Esophagus (tissue), 2 donors: ENCODE results near the gene MLH3. TPM values are rescaled to one million over a fixed set of nuclear protein-coding genes. Genes with fewer than 3 reads are reported as not detected.
A peak's percentile ranks its signal among the peaks of the same experiment; 100 is the strongest.

ENCODE experiments used
- H3K27ac ChIP-seq, 2 donors: one replicate each; pipeline ENCODE4 v1.5.1; 2013; ENCODE audit warnings: low read depth in 2 of 2, mild to moderate bottlenecking in 2 of 2, inconsistent platforms in 1 of 2, low read length in 1 of 2, moderate library complexity in 1 of 2
- H3K27me3 ChIP-seq, 2 donors: one replicate each; pipeline ENCODE4 v1.6.1; 2013; ENCODE audit warnings: low read length in 2 of 2, control low read depth in 1 of 2, mild to moderate bottlenecking in 1 of 2; ENCODE audit not compliant: insufficient read depth in 2 of 2, control insufficient read depth in 1 of 2
- H3K36me3 ChIP-seq, 2 donors: one replicate each; pipeline ENCODE4 v1.6.1; 2013; ENCODE audit warnings: low read length in 1 of 2; ENCODE audit not compliant: control insufficient read depth in 2 of 2, insufficient read depth in 2 of 2
- H3K4me1 ChIP-seq, 2 donors: one replicate each; pipeline ENCODE4 v1.6.1; 2013; ENCODE audit warnings: low read length in 1 of 2; ENCODE audit not compliant: control insufficient read depth in 2 of 2, insufficient read depth in 2 of 2
- H3K4me3 ChIP-seq, 2 donors: one replicate each; pipeline ENCODE4 v1.5.1; 2013; ENCODE audit warnings: low read length in 2 of 2, mild to moderate bottlenecking in 2 of 2, low read depth in 1 of 2, moderate library complexity in 1 of 2
- H3K9me3 ChIP-seq, 2 donors: one replicate each; pipeline ENCODE4 v1.6.1; 2013; ENCODE audit warnings: mild to moderate bottlenecking in 2 of 2, low read depth in 1 of 2, low read length in 1 of 2, moderate library complexity in 1 of 2; ENCODE audit not compliant: control insufficient read depth in 2 of 2, insufficient read depth in 1 of 2
- WGBS, 2 donors: extraction: QIAGEN DNeasy Blood & Tissue Kit; methylation state at CpG; one replicate each; pipeline ENCODE4 v1.1.7; 2013; 5-methylcytosine and 5-hydroxymethylcytosine counted together
- polyA plus RNA-seq, 2 donors: library from polyadenylated mRNA; stranded (reverse); fragments of 200-250 nt; gene quantifications; one replicate each; pipeline ENCODE4 v1.2.3, GENCODE V29; 2013
- donor health status: healthy with polysubstance abuse.
- donor health status: Bipolar disorder and iron deficiency.

The MLH3 gene
- polyA plus RNA-seq, 2 donors: 8.0 to 9.0 TPM

- Histone ChIP-seq H3K36me3 (no peaks in the 10 kb centered on the region), H3K4me3 (no peak overlapping the region), H3K27me3 (no peaks in the 10 kb centered on the region), H3K4me1 (no peaks in the 10 kb centered on the region), H3K9me3 (no peaks in the 10 kb centered on the region), H3K27ac (no peak overlapping the region)
- 74 to 76% methylated on average over 2 of the region's 2 CpGs for WGBS, 2 donors
Measured at GRCh38 chr14:75059642-75060041, 8.4 kb upstream of the MLH3 start.

DNA sequence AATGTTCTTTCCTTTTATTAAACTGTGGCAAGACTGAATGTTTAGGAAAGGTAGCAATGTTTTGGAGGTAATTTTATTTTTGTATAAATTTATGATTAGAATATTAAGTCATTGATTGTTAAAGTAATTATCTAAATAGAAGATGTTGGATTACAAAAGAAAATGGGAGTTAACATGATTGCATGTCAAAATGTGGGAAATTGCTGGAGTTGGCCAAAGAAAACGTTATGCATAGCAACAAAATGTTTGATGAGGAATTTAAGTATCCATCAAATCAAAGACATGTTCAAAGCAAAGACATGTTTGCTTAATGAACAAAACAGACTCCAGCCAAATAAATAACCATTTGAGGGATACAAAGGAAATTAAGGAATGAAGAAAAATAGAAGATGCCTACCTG, 3.2 kb upstream of the MLH3 start:
- Histone ChIP-seq H3K9me3 (no peaks in the 10 kb centered on the region), H3K27me3 (no peaks in the 10 kb centered on the region), H3K27ac (no peak overlapping the region), H3K4me1 (peaks cover 0 to under 1% of the 10 kb centered on the region in 2 donors), H3K4me3 (no peak overlapping the region), H3K36me3 (no peaks in the 10 kb centered on the region)
- WGBS, 2 donors: 36 to 40% methylated on average over 1 of the region's 1 CpG

GRCh38 chr14:75053396-75054291, 2.4 kb upstream of the MLH3 start:
- H3K27ac ChIP-seq: no peak overlapping the region

GRCh38 chr14:75051556-75051899, 261 bp upstream of the MLH3 start:
- WGBS, 2 donors: 21 to 23% methylated on average over 5 of the region's 5 CpGs
- Histone ChIP-seq H3K27ac (peak overlapping the region; percentile 82 to 85), H3K9me3 (no peaks in the 10 kb centered on the region), H3K4me1 (peaks cover 0 to 2% of the 10 kb centered on the region in 2 donors), H3K27me3 (no peaks in the 10 kb centered on the region), H3K36me3 (no peaks in the 10 kb centered on the region), H3K4me3 (peak overlapping the region; percentile 60 to 75)

More at GRCh38 chr14:75053396-75054291, 2.4 kb upstream of the MLH3 start:
- H3K36me3 ChIP-seq: no peaks in the 10 kb centered on the region
- H3K9me3 ChIP-seq: no peaks in the 10 kb centered on the region
- no peak overlapping the region for H3K4me3 ChIP-seq
- H3K4me1 ChIP-seq: peaks cover 0 to 2% of the 10 kb centered on the region in 2 donors
- H3K27me3 ChIP-seq: no peaks in the 10 kb centered on the region
- 56 to 61% methylated on average over 5 of the region's 5 CpGs for WGBS, 2 donors

DNA sequence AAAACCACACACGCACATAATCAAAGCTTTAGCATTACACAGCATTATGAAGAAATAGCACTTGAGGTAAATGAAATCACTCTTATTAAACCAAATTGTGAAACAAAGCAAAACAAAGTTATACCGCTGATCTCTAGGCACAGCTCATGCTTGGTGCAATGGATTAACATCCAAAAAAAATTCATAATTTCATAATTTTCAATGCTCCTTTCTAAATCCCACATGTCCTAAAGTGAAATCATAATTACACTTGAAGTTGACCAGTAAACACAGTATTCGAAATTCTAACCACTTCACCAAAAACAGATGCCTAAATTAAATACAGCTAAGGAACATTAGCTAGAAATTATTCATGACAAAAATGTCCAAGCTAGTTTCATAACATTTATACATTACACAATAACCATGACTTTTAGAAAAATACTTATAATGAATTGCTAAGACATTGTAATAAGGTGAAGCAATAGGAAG, 1.5 kb downstream of the MLH3 start:
- Histone ChIP-seq H3K9me3 (no peaks in the 10 kb centered on the region), H3K36me3 (no peaks in the 10 kb centered on the region), H3K4me3 (no peak overlapping the region), H3K27ac (peak overlapping the region in 1 of 2 donors; percentile 51), H3K27me3 (no peaks in the 10 kb centered on the region), H3K4me1 (peaks cover 0 to 2% of the 10 kb centered on the region in 2 donors)
- WGBS, 2 donors: 82 to 84% methylated on average over 3 of the region's 3 CpGs

- H3K4me1 ChIP-seq: peaks cover 0 to 2% of the 10 kb centered on the region in 2 donors
Measured at GRCh38 chr14:75049136-75049535, 2.1 kb downstream of the MLH3 start.

GRCh38 chr14:75048101-75048500, 3.2 kb downstream of the MLH3 start:
- no peak overlapping the region for H3K4me3 ChIP-seq
- no peaks in the 10 kb centered on the region for H3K27me3 ChIP-seq
- H3K27ac ChIP-seq: no peak overlapping the region
- H3K4me1 ChIP-seq: peaks cover 0 to 2% of the 10 kb centered on the region in 2 donors
- no peaks in the 10 kb centered on the region for H3K9me3 ChIP-seq
- WGBS, 2 donors: 79 to 83% methylated on average over 2 of the region's 2 CpGs
- H3K36me3 ChIP-seq: no peaks in the 10 kb centered on the region

More at GRCh38 chr14:75049136-75049535, 2.1 kb downstream of the MLH3 start:
- H3K9me3 ChIP-seq: no peaks in the 10 kb centered on the region
- H3K27ac ChIP-seq: peak overlapping the region; percentile 41 to 51
- 79 to 87% methylated on average over 5 of the region's 5 CpGs for WGBS, 2 donors
- no peaks in the 10 kb centered on the region for H3K27me3 ChIP-seq
- no peaks in the 10 kb centered on the region for H3K36me3 ChIP-seq
- H3K4me3 ChIP-seq: no peak overlapping the region

GRCh38 chr14:75047506-75047905, 3.8 kb downstream of the MLH3 start:
- H3K27ac ChIP-seq: no peak overlapping the region
- H3K4me3 ChIP-seq: no peak overlapping the region
- H3K27me3 ChIP-seq: no peaks in the 10 kb centered on the region
- 89 to 90% methylated on average over 4 of the region's 4 CpGs for WGBS, 2 donors
- no peaks in the 10 kb centered on the region for H3K9me3 ChIP-seq
- no peaks in the 10 kb centered on the region for H3K36me3 ChIP-seq
- H3K4me1 ChIP-seq: peaks cover 0 to 2% of the 10 kb centered on the region in 2 donors

GRCh38 chr14:75046899-75047298, 4.4 kb downstream of the MLH3 start:
- Histone ChIP-seq H3K27me3 (no peaks in the 10 kb centered on the region), H3K27ac (no peak overlapping the region), H3K4me3 (no peak overlapping the region), H3K36me3 (peaks cover 0 to 3% of the 10 kb centered on the region in 2 donors), H3K9me3 (no peaks in the 10 kb centered on the region), H3K4me1 (peaks cover 0 to 2% of the 10 kb centered on the region in 2 donors)
- WGBS, 2 donors: 85 to 86% methylated on average over 3 of the region's 3 CpGs

- Histone ChIP-seq H3K36me3 (peaks cover 0 to 3% of the 10 kb centered on the region in 2 donors), H3K4me3 (no peak overlapping the region), H3K4me1 (peaks cover 0 to 2% of the 10 kb centered on the region in 2 donors), H3K27me3 (no peaks in the 10 kb centered on the region), H3K27ac (no peak overlapping the region), H3K9me3 (no peaks in the 10 kb centered on the region)
- 91 to 94% methylated on average over 5 of the region's 5 CpGs for WGBS, 2 donors
Measured at GRCh38 chr14:75046275-75046674, 5.0 kb downstream of the MLH3 start.
